ENCODE measurements around the gene MBNL1.

Gene MBNL1

GRCh38 chr3:152254041-152254440, 14.7 kb upstream of the MBNL1 start:
- no peak for DNase-seq

- no peak for DNase-seq
These were observed 13.4 kb upstream of the MBNL1 start for GRCh38 chr3:152255290-152255689.

- no peak for DNase-seq
These were observed 11.7 kb upstream of the MBNL1 start for GRCh38 chr3:152256851-152257562.

- DNase-seq = no peak
These were observed 11.1 kb upstream of the MBNL1 start for GRCh38 chr3:152257563-152258035.

GRCh38 chr3:152258448-152259393, 10.0 kb upstream of the MBNL1 start:
- no peak for DNase-seq

GRCh38 chr3:152259468-152259867, 9.3 kb upstream of the MBNL1 start:
- DNase-seq = no peak

GRCh38 chr3:152260026-152260425, 8.7 kb upstream of the MBNL1 start:
- DNase-seq = no peak

- no peak for DNase-seq
These were observed 8.2 kb upstream of the MBNL1 start for GRCh38 chr3:152260529-152260928.

- no peak for DNase-seq
These were observed 7.4 kb upstream of the MBNL1 start for GRCh38 chr3:152261329-152261728.

GRCh38 chr3:152263711-152264110, 5.0 kb upstream of the MBNL1 start:
- no peak for DNase-seq

GRCh38 chr3:152264378-152264777, 4.4 kb upstream of the MBNL1 start:
- DNase-seq = no peak

GRCh38 chr3:152266221-152266995, 2.3 kb upstream of the MBNL1 start:
- DNase-seq = no peak

GRCh38 chr3:152267831-152268554, 736 bp upstream of the MBNL1 start:
- DNase-seq = no peak

- peak; percentile 33 to 59 for DNase-seq
These were observed 514 bp downstream of the MBNL1 start for GRCh38 chr3:152269056-152269830.

- no peak for DNase-seq
These were observed 1.4 kb downstream of the MBNL1 start for GRCh38 chr3:152269831-152270734.

- DNase-seq = no peak
These were observed 2.2 kb downstream of the MBNL1 start for GRCh38 chr3:152270937-152271336.

GRCh38 chr3:152271501-152272236, 2.9 kb downstream of the MBNL1 start:
- DNase-seq = no peak

GRCh38 chr3:152272771-152273242, 4.1 kb downstream of the MBNL1 start:
- DNase-seq = no peak

- no peak for DNase-seq
These were observed 8.0 kb downstream of the MBNL1 start for GRCh38 chr3:152276681-152277080.

GRCh38 chr3:152277198-152277597, 8.5 kb downstream of the MBNL1 start:
- DNase-seq = no peak
